HepG2 (cell line): Measurements from ENCODE around the gene MAGI1. TPM values are rescaled to one million over a fixed set of nuclear protein-coding genes. Genes with fewer than 3 reads are reported as not detected.
A peak's percentile ranks its signal among the peaks of the same experiment; 100 is the strongest.

ENCODE experiments used
- ATAC-seq: fragments of 200-7000 bp; cut with Tn5 transposase; 3 replicates; pipeline ENCODE4 v1.9.1; 2020; ENCODE audit warnings: mild to moderate bottlenecking, moderate library complexity
- BruUV-seq: library from RNA; stranded (reverse); fragments of 400-500 nt; replicated peaks from 2 replicates; lab custom pipeline; 2021; lab: Mats Ljungman, UMichigan
- CTCF ChIA-PET: fragments of 300-600 bp; formaldehyde crosslinking; extraction: SDS; loops from one replicate; lab custom pipeline; 2021; ENCODE audit warnings: low total read pairs, inconsistent platforms, low intra/inter-chr PET ratio; lab: Yijun Ruan, JAX
- POLR2A ChIA-PET: fragments of 350-600 bp; sonication (Branson Sonifier 250); formaldehyde crosslinking; loops from one replicate; lab custom pipeline; 2020; ENCODE audit warnings: antibody characterized with exemption, inconsistent platforms; lab: Yijun Ruan, JAX
- DNase-seq: peaks from one replicate; pipeline ENCODE4 v3.0.0-alpha.2; 2015; ENCODE audit warnings: low spot score
- FAIRE-seq: peaks from 3 replicates; lab custom pipeline; 2011; peaks lifted over from hg19 to GRCh38; lab: Jason Lieb, UNC
- H2AFZ ChIP-seq: one replicate; pipeline ENCODE4 v1.6.1; 2011; ENCODE audit warnings: low read length, inconsistent platforms
- H3K27ac ChIP-seq: fragments of 300-600 bp; 3 replicates; pipeline ENCODE4 v1.8.0; 2011; ENCODE audit warnings: mixed run types, mild to moderate bottlenecking, mixed read lengths, low read length, inconsistent platforms; ENCODE audit not compliant: insufficient read depth; ENCODE audit errors: extremely low read length
- H3K27me3 ChIP-seq, 2 experiments: fragments of 200-600 bp in 1 of 2; 2 replicates in 1 of 2; 3 replicates in 1 of 2; pipeline versions ENCODE4 v1.6.0 to v1.8.0; 2011; ENCODE audit warnings: low read length in 2 of 2, mild to moderate bottlenecking in 2 of 2, moderate library complexity in 2 of 2, inconsistent platforms in 1 of 2; ENCODE audit not compliant: insufficient read depth in 2 of 2, control insufficient read depth in 1 of 2
- H3K36me3 ChIP-seq, 2 experiments: fragments of 200-600 bp in 1 of 2; replicated peaks in 1 of 2; 2 replicates in 1 of 2; 3 replicates in 1 of 2; pipeline versions ENCODE4 v1.5.1 to v1.8.0; 2011; ENCODE audit warnings: low read length in 2 of 2, inconsistent platforms in 1 of 2; ENCODE audit not compliant: insufficient read depth in 2 of 2, control insufficient read depth in 1 of 2
- H3K4me1 ChIP-seq: 2 replicates; pipeline ENCODE4 v1.5.1; 2012; ENCODE audit warnings: low read length, inconsistent platforms; ENCODE audit not compliant: insufficient read depth
- H3K4me2 ChIP-seq: 2 replicates; pipeline ENCODE4 v1.6.0; 2011; ENCODE audit warnings: low read depth, low read length, inconsistent platforms
- H3K4me3 ChIP-seq, 3 experiments: fragments of 200-600 bp in 1 of 3; sonication (generic), shearing (Covaris generic) in 1 of 3; replicated peaks in 1 of 3; 2 replicates each; pipeline ENCODE4 v1.5.1; 2011 to 2016; ENCODE audit warnings: low read length in 3 of 3, inconsistent platforms in 2 of 3, low read depth in 2 of 3, mild to moderate bottlenecking in 2 of 3, control low read depth in 1 of 3, mixed read lengths in 1 of 3; ENCODE audit not compliant: insufficient read depth in 1 of 3
- H3K79me2 ChIP-seq: one replicate; pipeline ENCODE4 v1.6.1; 2011; ENCODE audit warnings: low read length, inconsistent platforms; ENCODE audit not compliant: insufficient read depth
- H3K9ac ChIP-seq: 2 replicates; pipeline ENCODE4 v1.6.0; 2011; ENCODE audit warnings: mild to moderate bottlenecking, low read depth, low read length, inconsistent platforms; ENCODE audit not compliant: insufficient read depth
- H3K9me3 ChIP-seq: 2 replicates; pipeline ENCODE4 v1.5.1; 2012; ENCODE audit warnings: mild to moderate bottlenecking, low read length
- H4K20me1 ChIP-seq: 2 replicates; pipeline ENCODE4 v1.6.0; 2011; ENCODE audit warnings: inconsistent platforms, mild to moderate bottlenecking, low read length, moderate library complexity; ENCODE audit not compliant: insufficient read depth
- BCL3 ChIP-seq: sonication (generic); formaldehyde crosslinking; IDR thresholded peaks from 2 replicates; pipeline ENCODE4 v1.5.1; 2020; ENCODE audit warnings: mild to moderate bottlenecking, missing genetic modification reagents, moderate library complexity
- BRD4 ChIP-seq: sonication (generic); formaldehyde crosslinking; IDR thresholded peaks from 2 replicates; pipeline ENCODE4 v1.4.0; 2020; ENCODE audit warnings: missing genetic modification reagents
- FOXA3 ChIP-seq: IDR thresholded peaks from 2 replicates; pipeline ENCODE4 v1.6.1; 2016; ENCODE audit warnings: missing genetic modification reagents, missing compliant biosample characterization
- HOMEZ ChIP-seq: IDR thresholded peaks from 2 replicates; pipeline ENCODE4 v1.6.1; 2016; ENCODE audit warnings: low read depth
- NCOA1 ChIP-seq: sonication (generic); formaldehyde crosslinking; IDR thresholded peaks from 2 replicates; pipeline ENCODE4 v1.9.0; 2021; ENCODE audit warnings: missing genetic modification reagents
- RBM39 ChIP-seq: fragments of 200-400 bp; formaldehyde crosslinking; IDR thresholded peaks from one replicate; pipeline ENCODE4 v1.6.1; 2018; ENCODE audit warnings: antibody characterized with exemption, mild to moderate bottlenecking, low read depth, low read length; ENCODE audit not compliant: poor library complexity, severe bottlenecking
- SOX5 ChIP-seq: IDR thresholded peaks from 2 replicates; pipeline ENCODE4 v1.6.1; 2016; ENCODE audit warnings: borderline replicate concordance
- SP5 ChIP-seq: IDR thresholded peaks from 2 replicates; pipeline ENCODE4 v1.6.1; 2016; ENCODE audit warnings: low read depth, borderline replicate concordance
- TOE1 ChIP-seq: sonication (generic); formaldehyde crosslinking; IDR thresholded peaks from 2 replicates; pipeline ENCODE4 v1.4.0; 2020; ENCODE audit warnings: mild to moderate bottlenecking, missing genetic modification reagents
- ZEB1 ChIP-seq: IDR thresholded peaks from 2 replicates; pipeline ENCODE4 v1.6.1; 2012; ENCODE audit warnings: mild to moderate bottlenecking, low read depth, inconsistent platforms; ENCODE audit not compliant: insufficient replicate concordance
- ZFX ChIP-seq: sonication (generic); formaldehyde crosslinking; IDR thresholded peaks from 2 replicates; pipeline ENCODE4 v1.4.0; 2020; ENCODE audit warnings: mild to moderate bottlenecking, low read depth, missing genetic modification reagents, moderate library complexity
- ZNF280D ChIP-seq: sonication (generic); formaldehyde crosslinking; IDR thresholded peaks from 2 replicates; pipeline ENCODE4 v1.5.1; 2020; ENCODE audit warnings: mild to moderate bottlenecking, missing genetic modification reagents
- ZNF530 ChIP-seq: sonication (generic); formaldehyde crosslinking; IDR thresholded peaks from 2 replicates; pipeline ENCODE4 v1.5.0; 2020; ENCODE audit warnings: low read depth, mild to moderate bottlenecking, missing genetic modification reagents
- ZNF562 ChIP-seq: sonication (generic); formaldehyde crosslinking; IDR thresholded peaks from 2 replicates; pipeline ENCODE4 v1.8.0; 2022; ENCODE audit warnings: missing genetic modification reagents, borderline replicate concordance
- ZNF670 ChIP-seq: sonication (generic); formaldehyde crosslinking; IDR thresholded peaks from 2 replicates; pipeline ENCODE4 v1.8.0; 2022; ENCODE audit warnings: mild to moderate bottlenecking, missing genetic modification reagents, borderline replicate concordance
- ZNF672 ChIP-seq: sonication (generic); formaldehyde crosslinking; IDR thresholded peaks from 2 replicates; pipeline ENCODE4 v1.8.1; 2022; ENCODE audit warnings: missing genetic modification reagents
- ZNF691 ChIP-seq: sonication (generic); formaldehyde crosslinking; IDR thresholded peaks from 2 replicates; pipeline ENCODE4 v1.4.0; 2020; ENCODE audit warnings: missing genetic modification reagents, low read depth, mild to moderate bottlenecking, borderline replicate concordance
- ZNF780A ChIP-seq: sonication (generic); formaldehyde crosslinking; IDR thresholded peaks from 2 replicates; pipeline ENCODE4 v1.8.0; 2022; ENCODE audit warnings: mild to moderate bottlenecking, missing genetic modification reagents, moderate library complexity
- ZZZ3 ChIP-seq: sonication (generic); formaldehyde crosslinking; IDR thresholded peaks from 2 replicates; pipeline ENCODE4 v1.4.0; 2020; ENCODE audit warnings: missing genetic modification reagents, mild to moderate bottlenecking, borderline replicate concordance
- WGBS: methylation state at CpG from one replicate; pipeline ENCODE4 v1.1.6; 2017; ENCODE audit warnings: low lambda C conversion rate; 5-methylcytosine and 5-hydroxymethylcytosine counted together
- in situ Hi-C: cut with HindIII; loops from 2 replicates; pipeline ENCODE4 v1.10.0; 2017; ENCODE audit warnings: low pct_unique_long_range_greater_than_20kb; ENCODE audit not compliant: extremely low pct_ligation_motif_present
- intact Hi-C: fragments of 100-400 bp; cut with micrococcal nuclease; formaldehyde crosslinking; loops from one replicate; pipeline ENCODE4 v1.10.0; 2022; ENCODE audit not compliant: unreplicated experiment
- polyA plus RNA-seq, 8 experiments: library from polyadenylated mRNA; depleted of rRNA in 3 of 8; stranded (reverse) in 7 of 8; unstranded in 1 of 8; fragments of >200 nt; fragmentation: Illumina TruSeq in 4 of 8; extraction: Trizol in 4 of 8; gene quantifications; 2 replicates each; pipeline versions ENCODE4 v1.2.1 to v1.2.3, GENCODE V29; 2011 to 2016; ENCODE audit warnings: low read depth in 4 of 8, missing spikeins in 1 of 8, mixed read lengths in 1 of 8; ENCODE audit not compliant: insufficient read depth in 1 of 8
- total RNA-seq, 5 experiments: library from RNA; depleted of rRNA; stranded (reverse); fragments of >200 nt; fragmentation: Illumina TruSeq; extraction: Trizol; gene quantifications; 2 replicates each; pipeline ENCODE4 v1.2.3, GENCODE V29; 2016; ENCODE audit warnings: low read depth in 1 of 5

Gene MAGI1
- total and polyA plus RNA-seq, 2 of the 13 experiments (the other 11 are each of a cell fraction or from before 2014, with no cell fraction given), result 22.2 to 26.0 TPM

- H3K27ac ChIP-seq, result no peak overlapping the region
- no TSS peak for BruUV-seq
- FAIRE-seq (no peak), DNase-seq (peak; percentile 70), ATAC-seq (peak; percentile 74)
- CTCF ChIA-PET, result no interaction called here
- 44% methylated on average over 2 of the region's 2 CpGs for WGBS
- H2AFZ ChIP-seq, result no peak overlapping the region
- H3K9ac ChIP-seq, result no peak overlapping the region
- peaks cover 19% of the 10 kb centered on the region for H3K4me1 ChIP-seq
- H3K4me3 ChIP-seq, result no peak overlapping the region
- H3K36me3 ChIP-seq, result no peaks in the 10 kb centered on the region
- POLR2A ChIA-PET, result no interaction called here
- H3K9me3 ChIP-seq, result no peaks in the 10 kb centered on the region
- peaks cover 20% of the 10 kb centered on the region for H3K79me2 ChIP-seq
- H3K4me2 ChIP-seq, result no peak overlapping the region
- in situ Hi-C loops, result no loop called here
- H4K20me1 ChIP-seq, result peaks cover 33% of the 10 kb centered on the region
- H3K27me3 ChIP-seq, result no peaks in the 10 kb centered on the region
- intact Hi-C loops, result no loop called here
- no peak for TF ChIP-seq ZNF691
- TF ChIP-seq SP5, result no peak
- TF ChIP-seq ZEB1, result no peak
- no peak for TF ChIP-seq ZNF672 (CRISPR knock-in tag)
- TF ChIP-seq ZNF780A, result no peak
- no peak for TF ChIP-seq BCL3 (CRISPR knock-in tag)
- TF ChIP-seq ZNF562, result no peak
- TF ChIP-seq ZZZ3 (CRISPR knock-in tag), result no peak
- no peak for TF ChIP-seq ZNF280D (CRISPR knock-in tag)
- TF ChIP-seq FOXA3, result 0 out of 2 replicates have a peak, but pooled peaks have one; percentile 14
- TF ChIP-seq HOMEZ (CRISPR knock-in tag), result peak; percentile 55; the same call in 1 of the 2 replicates
- no peak for TF ChIP-seq ZFX (CRISPR knock-in tag)
- peak; percentile 91 for TF ChIP-seq SOX5 (CRISPR knock-in tag)
- TF ChIP-seq ZNF530 (CRISPR knock-in tag), result no peak
- no peak for TF ChIP-seq BRD4 (CRISPR knock-in tag)
- TF ChIP-seq RBM39, result no peak
- no peak for TF ChIP-seq ZNF670
- no peak for TF ChIP-seq TOE1 (CRISPR knock-in tag)
- TF ChIP-seq NCOA1 (CRISPR knock-in tag), result no peak
Measured at GRCh38 chr3:65676580-65676979, 362.1 kb downstream of the MAGI1 start.
